ENCODE results near the gene CBLN2. TPM values are rescaled to one million over a fixed set of nuclear protein-coding genes. Genes with fewer than 3 reads are reported as not detected.

CBLN2 gene
- total and polyA plus RNA-seq, 9 donors = 0.07 to 1.5 (median 0.44) TPM

DNA sequence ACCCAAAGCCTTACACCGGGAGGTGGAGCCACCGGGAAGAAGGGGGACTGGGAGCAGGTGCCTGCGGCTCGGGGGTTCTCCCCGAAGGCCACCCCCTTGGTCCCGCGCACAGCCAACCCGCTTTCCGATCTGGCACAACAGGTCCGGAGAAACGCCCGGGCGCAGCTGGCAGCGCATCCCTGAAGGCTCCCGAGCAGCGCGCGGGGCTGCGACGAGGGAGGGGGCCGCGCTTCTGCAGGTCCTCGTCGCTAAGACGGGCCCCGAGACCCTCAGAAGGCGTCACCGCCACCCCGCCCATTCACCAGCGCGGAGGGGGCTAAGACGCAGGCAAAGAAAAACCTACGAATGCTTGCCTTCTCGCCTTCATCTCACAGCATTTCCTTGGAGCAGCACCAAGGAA is 1.8 kb downstream of the CBLN2 start:
- Histone ChIP-seq H3K4me3 (ENCODE audit: low read length) (no peak overlapping the region), H3K36me3 (ENCODE audit: control insufficient read depth, insufficient read depth, low read length) (no peaks in the 10 kb centered on the region), H3K27ac (ENCODE audit: low read length) (no peak overlapping the region), H3K9me3 (replicated peaks; ENCODE audit: control insufficient read depth, low read depth, low read length) (no peaks in the 10 kb centered on the region), H3K27me3 (ENCODE audit: control insufficient read depth, insufficient read depth, low read length) (peaks cover 55% of the 10 kb centered on the region), H3K4me1 (ENCODE audit: control insufficient read depth, insufficient read depth, low read length) (peaks cover 18% of the 10 kb centered on the region)
- under 1% methylated on average over 34 of the region's 34 CpGs for WGBS (ENCODE audit: insufficient coverage)
- DNase-seq = no peak

- Histone ChIP-seq H3K27ac (ENCODE audit: low read length) (no peak overlapping the region), H3K36me3 (ENCODE audit: control insufficient read depth, insufficient read depth, low read length) (no peaks in the 10 kb centered on the region), H3K4me3 (ENCODE audit: low read length) (no peak overlapping the region), H3K4me1 (ENCODE audit: control insufficient read depth, insufficient read depth, low read length) (peaks cover 18% of the 10 kb centered on the region), H3K9me3 (replicated peaks; ENCODE audit: control insufficient read depth, low read depth, low read length) (no peaks in the 10 kb centered on the region), H3K27me3 (ENCODE audit: control insufficient read depth, insufficient read depth, low read length) (peaks cover 55% of the 10 kb centered on the region)
- WGBS (ENCODE audit: insufficient coverage) = under 1% methylated on average over 59 of the region's 59 CpGs
- DNase-seq = no peak
These were observed 2.2 kb downstream of the CBLN2 start for GRCh38 chr18:72541871-72542332.

DNA sequence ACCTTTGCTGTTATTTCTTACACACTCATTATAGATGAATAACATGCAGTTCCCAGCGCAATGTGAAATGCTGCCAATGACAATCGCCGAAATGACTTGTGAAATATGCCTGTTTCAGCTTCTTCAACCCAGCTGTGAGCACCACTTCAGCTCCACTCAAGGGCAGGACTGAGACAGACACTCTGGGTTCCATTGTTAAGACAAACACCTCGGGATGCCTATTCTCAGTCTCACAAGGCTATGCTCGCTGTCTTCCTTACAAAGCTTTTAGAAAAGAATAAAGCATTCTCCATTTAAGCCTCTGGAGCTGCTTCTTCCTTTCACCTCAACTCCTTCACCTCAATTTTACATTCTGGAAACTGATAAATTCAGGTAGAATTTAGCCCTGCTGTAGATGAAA is 4.2 kb downstream of the CBLN2 start:
- H3K36me3 ChIP-seq (ENCODE audit: control insufficient read depth, insufficient read depth, low read length) = no peaks in the 10 kb centered on the region
- H3K4me3 ChIP-seq (ENCODE audit: low read length) = no peak overlapping the region
- H3K27ac ChIP-seq (ENCODE audit: low read length) = no peak overlapping the region
- no peak for DNase-seq
- H3K27me3 ChIP-seq (ENCODE audit: control insufficient read depth, insufficient read depth, low read length) = peaks cover 53% of the 10 kb centered on the region
- WGBS (ENCODE audit: insufficient coverage) = 56% methylated on average over 4 of the region's 5 CpGs
- H3K4me1 ChIP-seq (ENCODE audit: control insufficient read depth, insufficient read depth, low read length) = peaks cover 18% of the 10 kb centered on the region
- no peaks in the 10 kb centered on the region for H3K9me3 ChIP-seq (replicated peaks; ENCODE audit: control insufficient read depth, low read depth, low read length)

GRCh38 chr18:72530622-72531021 is 13.5 kb downstream of the CBLN2 start:
- Histone ChIP-seq H3K36me3 (ENCODE audit: control insufficient read depth, insufficient read depth, low read length) (no peaks in the 10 kb centered on the region), H3K27ac (ENCODE audit: low read length) (no peak overlapping the region), H3K27me3 (ENCODE audit: control insufficient read depth, insufficient read depth, low read length) (no peaks in the 10 kb centered on the region), H3K4me1 (ENCODE audit: control insufficient read depth, insufficient read depth, low read length) (no peaks in the 10 kb centered on the region), H3K9me3 (replicated peaks; ENCODE audit: control insufficient read depth, low read depth, low read length) (no peaks in the 10 kb centered on the region), H3K4me3 (ENCODE audit: low read length) (no peak overlapping the region)
- WGBS (ENCODE audit: insufficient coverage) = no CpG with 5 or more reads among the region's 1 CpG
- DNase-seq = no peak

- H3K27me3 ChIP-seq (ENCODE audit: control insufficient read depth, insufficient read depth, low read length) = no peaks in the 10 kb centered on the region
- no peaks in the 10 kb centered on the region for H3K4me1 ChIP-seq (ENCODE audit: control insufficient read depth, insufficient read depth, low read length)
- H3K27ac ChIP-seq (ENCODE audit: low read length) = no peak overlapping the region
- WGBS (ENCODE audit: insufficient coverage) = 78% methylated on average over 3 of the region's 5 CpGs
- H3K4me3 ChIP-seq (ENCODE audit: low read length) = no peak overlapping the region
- H3K9me3 ChIP-seq (replicated peaks; ENCODE audit: control insufficient read depth, low read depth, low read length) = no peaks in the 10 kb centered on the region
- no peak for DNase-seq
- H3K36me3 ChIP-seq (ENCODE audit: control insufficient read depth, insufficient read depth, low read length) = no peaks in the 10 kb centered on the region
These were observed 39.3 kb downstream of the CBLN2 start for GRCh38 chr18:72504866-72505265.

DNA sequence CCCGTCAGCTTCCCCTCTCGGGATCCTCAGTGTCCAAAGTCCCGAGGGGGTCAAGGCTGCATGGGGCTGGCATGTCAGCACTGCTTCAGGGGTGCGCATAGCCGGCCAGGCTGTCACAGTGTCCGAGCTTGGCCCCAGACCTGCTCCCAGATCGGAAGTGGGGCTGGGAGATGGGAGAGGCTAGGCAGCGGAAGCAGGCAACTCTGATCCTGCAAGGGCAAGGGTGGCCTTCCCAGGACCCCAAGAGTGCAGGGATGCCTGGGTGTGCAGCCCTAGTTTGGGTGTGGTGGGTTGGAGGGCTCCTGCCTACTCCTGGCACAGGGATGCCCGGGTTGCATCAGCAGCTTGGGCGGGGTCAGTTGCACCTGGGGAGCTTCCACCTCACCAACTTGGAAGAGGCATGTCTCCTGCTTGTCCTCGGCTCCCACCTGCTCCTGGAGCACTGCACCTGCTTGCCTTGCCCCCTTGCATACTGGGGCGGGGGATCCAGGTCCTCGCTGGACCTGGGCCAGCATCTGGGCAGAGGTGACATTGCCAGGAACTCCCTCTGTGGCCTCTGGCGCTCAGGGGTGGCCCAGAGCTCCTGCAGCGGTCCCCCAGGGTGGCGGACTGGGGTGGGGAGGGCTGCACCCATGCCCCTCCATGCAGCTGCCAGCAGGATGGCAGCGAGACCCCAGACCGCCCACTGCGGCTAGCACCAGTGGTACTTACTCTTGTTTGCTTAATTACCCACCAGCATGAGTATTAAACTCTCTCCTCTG is 41.3 kb downstream of the CBLN2 start:
- DNase-seq = no peak
- no peaks in the 10 kb centered on the region for H3K4me1 ChIP-seq (ENCODE audit: control insufficient read depth, insufficient read depth, low read length)
- no peak overlapping the region for H3K27ac ChIP-seq (ENCODE audit: low read length)
- WGBS (ENCODE audit: insufficient coverage) = 91% methylated on average over 12 of the region's 19 CpGs
- no peaks in the 10 kb centered on the region for H3K27me3 ChIP-seq (ENCODE audit: control insufficient read depth, insufficient read depth, low read length)
- H3K9me3 ChIP-seq (replicated peaks; ENCODE audit: control insufficient read depth, low read depth, low read length) = no peaks in the 10 kb centered on the region
- H3K36me3 ChIP-seq (ENCODE audit: control insufficient read depth, insufficient read depth, low read length) = no peaks in the 10 kb centered on the region
- H3K4me3 ChIP-seq (ENCODE audit: low read length) = no peak overlapping the region

- Histone ChIP-seq H3K36me3 (ENCODE audit: control insufficient read depth, insufficient read depth, low read length) (no peaks in the 10 kb centered on the region), H3K27ac (ENCODE audit: low read length) (no peak overlapping the region), H3K4me1 (ENCODE audit: control insufficient read depth, insufficient read depth, low read length) (no peaks in the 10 kb centered on the region), H3K27me3 (ENCODE audit: control insufficient read depth, insufficient read depth, low read length) (no peaks in the 10 kb centered on the region), H3K4me3 (ENCODE audit: low read length) (no peak overlapping the region), H3K9me3 (replicated peaks; ENCODE audit: control insufficient read depth, low read depth, low read length) (no peaks in the 10 kb centered on the region)
- DNase-seq = no peak
- no CpG with 5 or more reads among the region's 3 CpGs for WGBS (ENCODE audit: insufficient coverage)
These were observed 51.6 kb downstream of the CBLN2 start for GRCh38 chr18:72492497-72492896.
